Measurements from ENCODE around the gene DMWD.

GRCh38 chr19:45828523-45828922 is 35.9 kb upstream of the DMWD start:
- TF ChIP-seq CTCF (IDR thresholded peaks at IDR 0.05; ENCODE audit: insufficient read depth, low read length) (no peak), POLR2AphosphoS5 (IDR thresholded peaks at IDR 0.05; ENCODE audit: low read depth) (no peak), GABPA (IDR thresholded peaks at IDR 0.05; ENCODE audit: low read depth) (no peak)
